PFSK-1 (cell line): ENCODE measurements around the gene HBS1L.

Experiments
- POLR2AphosphoS5 ChIP-seq: IDR thresholded peaks from 2 replicates; pipeline ENCODE4 v1.6.1; 2012; ENCODE audit warnings: low read depth, mild to moderate bottlenecking, control low read depth, low read length, moderate library complexity
- REST ChIP-seq, 2 experiments: IDR thresholded peaks; 2 replicates each; pipeline versions ENCODE4 v1.6.1 to v1.8.0; 2011 to 2012; ENCODE audit warnings: low read depth in 2 of 2, low read length in 2 of 2, control low read depth in 1 of 2, inconsistent platforms in 1 of 2, mild to moderate bottlenecking in 1 of 2, moderate library complexity in 1 of 2; ENCODE audit not compliant: insufficient read depth in 1 of 2
- SIN3A ChIP-seq: IDR thresholded peaks from 2 replicates; pipeline ENCODE4 v1.6.1; 2012; ENCODE audit warnings: mild to moderate bottlenecking, low read length, moderate library complexity, borderline replicate concordance; ENCODE audit not compliant: insufficient read depth

GRCh38 chr6:135097172-135097571, 42.5 kb upstream of the HBS1L start:
- TF ChIP-seq REST (IDR thresholded peaks at IDR 0.05; ENCODE audit: insufficient read depth in 1 of 2, low read depth in 2 of 2, low read length in 2 of 2), result no peak
- TF ChIP-seq POLR2AphosphoS5, result no peak
- no peak for TF ChIP-seq SIN3A
